ENCODE data around the gene CRYBA4.

The CRYBA4 gene

GRCh38 chr22:26621663-26622062, at the start of gene CRYBA4:
Gene CRYBA4 (plus strand): TSS chr22:26621963. CDS start chr22:26622597, 634 bp downstream.
- no peak for DNase-seq (ENCODE audit: low spot score)

- DNase-seq (ENCODE audit: low spot score): no peak
These were observed 48.6 kb upstream of the CRYBA4 start for GRCh38 chr22:26573026-26573662.

GRCh38 chr22:26574001-26574723, 47.6 kb upstream of the CRYBA4 start:
- no peak for DNase-seq (ENCODE audit: low spot score)

- no peak for DNase-seq (ENCODE audit: low spot score)
These were observed 45.6 kb upstream of the CRYBA4 start for GRCh38 chr22:26576026-26576680.

- DNase-seq (ENCODE audit: low spot score): no peak
These were observed 44.7 kb upstream of the CRYBA4 start for GRCh38 chr22:26577081-26577480.

- DNase-seq (ENCODE audit: low spot score): peak; percentile 77
These were observed 42.4 kb upstream of the CRYBA4 start for GRCh38 chr22:26579331-26579886.

GRCh38 chr22:26580240-26580962, 41.4 kb upstream of the CRYBA4 start:
- no peak for DNase-seq (ENCODE audit: low spot score)

- no peak for DNase-seq (ENCODE audit: low spot score)
These were observed 40.7 kb upstream of the CRYBA4 start for GRCh38 chr22:26581026-26581425.

- DNase-seq (ENCODE audit: low spot score): no peak
These were observed 40.1 kb upstream of the CRYBA4 start for GRCh38 chr22:26581633-26582168.

GRCh38 chr22:26584010-26584409, 37.8 kb upstream of the CRYBA4 start:
- no peak for DNase-seq (ENCODE audit: low spot score)

GRCh38 chr22:26585104-26585790, 36.5 kb upstream of the CRYBA4 start:
- DNase-seq (ENCODE audit: low spot score): no peak

- no peak for DNase-seq (ENCODE audit: low spot score)
These were observed 35.0 kb upstream of the CRYBA4 start for GRCh38 chr22:26586556-26587325.

GRCh38 chr22:26587991-26588613, 33.7 kb upstream of the CRYBA4 start:
- no peak for DNase-seq (ENCODE audit: low spot score)

GRCh38 chr22:26588729-26589366, 32.9 kb upstream of the CRYBA4 start:
- no peak for DNase-seq (ENCODE audit: low spot score)

- DNase-seq (ENCODE audit: low spot score): no peak
These were observed 32.4 kb upstream of the CRYBA4 start for GRCh38 chr22:26589367-26589844.

- peak; percentile 87 for DNase-seq (ENCODE audit: low spot score)
These were observed 31.7 kb upstream of the CRYBA4 start, which contains the start of gene TPST2 for GRCh38 chr22:26589845-26590736. Gene TPST2 (minus strand): TSS chr22:26590132. CDS start chr22:26541630, 48,502 bp downstream.

- no peak for DNase-seq (ENCODE audit: low spot score)
These were observed 29.3 kb upstream of the CRYBA4 start for GRCh38 chr22:26592421-26592891.

GRCh38 chr22:26593763-26594162, 28.0 kb upstream of the CRYBA4 start:
- DNase-seq (ENCODE audit: low spot score): no peak
